HuH-7.5 (cell line): ENCODE data around the gene LYG2.
"Not testable (repeated sequence)": the region's sequence is repeated elsewhere in the genome, so short reads cannot be mapped to it uniquely, and the experiment has no call there.

Experiments
- DNase-seq: peaks from one replicate; pipeline ENCODE4 v3.0.0; 2011; ENCODE audit warnings: low spot score

The LYG2 gene

GRCh38 chr2:99255491-99256318 lies at the start of gene LYG2:
TSS of gene LYG2 (minus strand) at chr2:99255666. CDS start at chr2:99254260, 1,406 bp downstream.
- no peak for DNase-seq

- DNase-seq = not testable (repeated sequence)
These were observed 45.6 kb upstream of the LYG2 start, which contains the start of gene LYG1 for GRCh38 chr2:99301097-99301496. TSS of gene LYG1 (minus strand) at chr2:99301197. CDS start at chr2:99295670, 5,527 bp downstream.

GRCh38 chr2:99299580-99299979 lies 44.1 kb upstream of the LYG2 start:
- DNase-seq = no peak

GRCh38 chr2:99297994-99298393 lies 42.5 kb upstream of the LYG2 start:
- no peak for DNase-seq

DNA sequence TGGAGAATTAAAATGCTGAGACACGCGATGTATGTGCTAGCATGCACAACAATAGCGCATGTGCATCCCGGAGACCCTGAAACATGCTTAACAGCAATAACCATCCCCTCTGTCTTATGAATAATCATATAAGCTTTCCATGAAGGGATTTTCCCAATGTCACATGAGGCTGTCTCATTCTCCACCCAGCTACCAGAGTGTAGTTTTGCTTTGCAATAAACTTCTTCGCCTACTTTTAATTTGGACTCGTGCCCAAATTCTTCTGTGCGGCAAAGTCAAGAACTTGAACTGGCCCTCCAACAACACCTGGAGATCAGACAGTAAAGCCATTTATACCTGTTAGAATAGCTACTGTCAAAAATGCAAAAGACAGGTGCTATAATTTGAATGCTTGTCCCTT lies 30.1 kb upstream of the LYG2 start:
- no peak for DNase-seq

DNA sequence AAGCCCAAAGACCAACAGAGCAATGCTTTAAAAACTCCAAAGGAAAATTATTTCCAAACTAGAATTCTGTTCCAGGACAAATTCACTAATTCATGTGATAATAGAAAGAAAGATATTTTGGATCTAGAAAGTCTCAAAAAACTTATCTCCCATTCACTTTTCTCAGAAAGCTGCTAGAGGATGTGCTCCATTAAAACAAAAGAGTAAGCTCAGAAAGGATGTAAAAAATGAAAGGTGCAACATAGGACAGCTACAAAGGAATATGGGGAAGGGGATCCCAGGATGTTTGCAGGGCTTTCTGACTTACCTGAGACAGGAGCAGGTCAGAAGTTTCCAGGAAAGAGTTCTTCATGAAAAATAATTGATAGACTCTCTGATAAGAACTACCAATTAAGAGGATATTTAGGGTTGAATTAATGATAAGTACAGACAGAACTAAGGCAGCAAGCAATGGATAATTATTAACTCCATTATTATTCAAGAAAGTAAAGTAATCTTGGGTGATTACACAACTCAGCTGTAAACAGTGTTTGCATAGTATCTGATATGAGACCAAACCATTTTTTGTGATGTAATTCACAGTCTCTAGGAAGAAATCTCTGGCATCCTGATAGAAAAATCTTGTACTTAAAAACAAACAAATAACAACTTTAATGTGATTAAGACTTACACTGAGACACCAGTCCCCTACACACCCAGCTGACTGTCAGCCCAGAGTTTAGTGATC lies 24.7 kb upstream of the LYG2 start:
- no peak for DNase-seq

GRCh38 chr2:99278793-99279291 lies 23.4 kb upstream of the LYG2 start:
- no peak for DNase-seq

- not testable (repeated sequence) for DNase-seq
These were observed 22.8 kb upstream of the LYG2 start for GRCh38 chr2:99278195-99278765.

- no peak for DNase-seq
These were observed 20.4 kb upstream of the LYG2 start for GRCh38 chr2:99275882-99276281.

DNA sequence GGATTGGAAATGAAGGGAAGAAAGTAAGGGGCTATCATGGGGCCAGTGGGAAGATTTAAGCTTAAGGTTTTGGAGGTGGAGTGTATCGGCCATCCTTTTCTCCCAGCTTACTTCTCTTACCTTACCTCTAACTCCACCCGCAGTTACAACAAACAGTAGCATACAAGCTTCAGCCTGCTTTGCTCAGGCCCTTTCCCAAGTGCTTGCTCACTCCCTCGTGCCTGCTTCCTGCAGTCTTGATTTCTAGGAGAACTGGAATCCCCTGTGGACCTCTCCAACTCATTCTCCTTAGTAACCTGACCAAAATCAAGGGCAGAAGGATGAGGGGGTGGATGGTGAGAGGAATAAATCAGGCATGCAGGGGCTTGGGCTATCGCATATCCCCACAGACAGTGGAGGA lies 5.8 kb upstream of the LYG2 start:
- DNase-seq = no peak

DNA sequence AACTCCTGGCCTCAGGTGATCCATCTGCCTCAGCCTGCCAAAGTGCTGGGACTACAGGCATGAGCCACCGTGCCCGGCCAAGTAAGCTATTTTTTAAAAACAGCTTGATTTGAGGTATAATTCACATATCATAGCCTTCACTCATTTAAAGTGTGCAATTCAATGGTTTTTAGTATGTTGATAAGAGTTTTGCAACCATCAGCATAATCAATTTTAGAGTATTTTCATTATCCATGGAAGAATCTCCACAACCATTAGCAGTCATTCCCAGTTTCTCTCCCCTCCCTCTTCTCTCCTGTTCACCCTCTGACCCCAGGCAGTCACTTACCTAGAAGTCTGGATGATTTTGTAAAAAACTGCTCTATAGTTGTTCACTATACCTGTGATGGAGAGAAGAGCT lies 4.7 kb upstream of the LYG2 start:
- DNase-seq = no peak

- no peak for DNase-seq
These were observed 4.0 kb upstream of the LYG2 start for GRCh38 chr2:99259465-99259864.

GRCh38 chr2:99256677-99257076 lies 1.2 kb upstream of the LYG2 start:
- DNase-seq = no peak

GRCh38 chr2:99249951-99250350 lies 5.5 kb downstream of the LYG2 start:
- DNase-seq = no peak

- DNase-seq = no peak
These were observed 13.3 kb downstream of the LYG2 start for GRCh38 chr2:99242151-99242550.

GRCh38 chr2:99240431-99240830 lies 15.0 kb downstream of the LYG2 start:
- no peak for DNase-seq

DNA sequence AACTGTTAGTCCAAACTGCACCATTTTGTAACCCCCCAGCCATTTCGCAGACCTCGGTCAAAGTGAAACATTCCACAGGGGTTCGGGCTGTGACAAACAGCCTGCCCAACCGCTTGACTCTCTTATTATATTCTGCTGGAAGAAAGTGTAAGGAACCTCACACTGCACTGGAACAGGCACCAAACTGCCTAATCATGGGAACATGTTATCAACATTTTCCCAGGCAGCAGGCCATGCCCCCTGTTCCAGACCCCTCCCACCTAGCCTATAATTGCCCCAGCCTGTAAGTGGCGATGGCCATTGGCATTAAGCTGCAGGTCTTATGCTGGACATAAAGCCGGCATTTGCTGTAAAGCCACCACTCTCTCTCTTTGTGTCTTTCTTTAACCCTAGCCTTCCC lies 16.9 kb downstream of the LYG2 start:
- DNase-seq = no peak

DNA sequence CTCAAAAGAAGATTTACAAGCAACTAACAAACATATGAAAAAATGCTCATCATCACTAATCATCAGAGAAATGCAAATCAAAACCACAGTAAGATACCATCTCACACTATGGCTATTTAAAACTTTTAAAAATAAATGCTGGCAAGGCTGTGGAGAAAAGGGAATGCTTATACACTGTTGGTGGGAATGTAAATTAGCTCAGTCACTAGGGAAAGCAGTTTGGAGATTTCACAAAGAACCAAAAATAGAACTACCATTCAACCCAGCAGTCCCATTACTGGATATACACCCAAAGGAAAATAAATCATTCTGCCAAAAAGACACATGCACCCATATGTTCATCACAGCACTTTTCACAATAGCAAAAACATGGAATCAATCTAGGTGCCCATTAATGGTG lies 22.3 kb downstream of the LYG2 start:
- DNase-seq = not testable (repeated sequence)

DNA sequence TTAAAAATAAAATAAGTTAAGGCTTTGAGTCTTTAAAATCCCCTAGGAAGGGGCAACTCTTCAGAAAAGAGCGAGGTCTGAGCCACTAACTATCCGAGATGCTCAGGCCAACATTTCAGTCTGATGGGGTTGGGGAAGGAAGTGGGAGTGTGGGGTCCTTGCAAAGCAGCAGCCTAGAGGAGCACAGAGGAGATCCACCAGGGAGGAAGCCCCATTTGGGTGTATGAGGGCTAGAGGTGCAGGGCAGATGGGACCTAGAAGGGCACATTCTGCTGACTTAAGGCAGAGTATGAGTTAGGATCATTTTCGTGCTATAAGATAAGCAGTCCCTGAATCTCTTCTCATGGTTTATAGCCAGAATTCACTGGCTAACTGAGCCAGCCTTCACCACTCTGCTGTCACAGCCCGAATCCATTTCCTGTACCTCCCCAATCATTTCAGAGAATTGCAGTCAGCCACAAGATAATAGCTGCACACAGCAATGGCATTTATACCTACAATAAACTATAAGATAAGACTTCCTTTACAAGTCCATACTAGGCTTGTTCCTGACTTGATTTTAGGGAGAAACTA lies 37.5 kb downstream of the LYG2 start:
- no peak for DNase-seq

DNA sequence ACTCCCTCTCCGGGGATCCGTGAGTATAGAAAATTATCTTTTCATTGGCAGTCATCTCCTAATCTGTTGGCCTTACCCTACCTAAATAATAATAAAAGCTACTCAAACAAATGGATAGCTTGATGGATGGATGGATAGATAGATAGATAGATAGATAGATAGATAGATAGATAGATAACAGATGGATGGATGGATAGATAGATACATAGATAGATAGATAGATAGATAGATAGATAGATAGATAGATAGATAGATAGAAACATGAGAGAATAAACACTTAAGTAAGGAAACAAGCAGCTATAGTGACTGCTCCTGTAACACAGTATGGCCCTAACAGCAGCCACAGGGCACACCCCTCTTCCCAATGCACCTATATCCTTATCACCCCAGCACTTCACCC lies 39.4 kb downstream of the LYG2 start:
- no peak for DNase-seq

GRCh38 chr2:99205491-99205890 lies 50.0 kb downstream of the LYG2 start:
- no peak for DNase-seq

DNA sequence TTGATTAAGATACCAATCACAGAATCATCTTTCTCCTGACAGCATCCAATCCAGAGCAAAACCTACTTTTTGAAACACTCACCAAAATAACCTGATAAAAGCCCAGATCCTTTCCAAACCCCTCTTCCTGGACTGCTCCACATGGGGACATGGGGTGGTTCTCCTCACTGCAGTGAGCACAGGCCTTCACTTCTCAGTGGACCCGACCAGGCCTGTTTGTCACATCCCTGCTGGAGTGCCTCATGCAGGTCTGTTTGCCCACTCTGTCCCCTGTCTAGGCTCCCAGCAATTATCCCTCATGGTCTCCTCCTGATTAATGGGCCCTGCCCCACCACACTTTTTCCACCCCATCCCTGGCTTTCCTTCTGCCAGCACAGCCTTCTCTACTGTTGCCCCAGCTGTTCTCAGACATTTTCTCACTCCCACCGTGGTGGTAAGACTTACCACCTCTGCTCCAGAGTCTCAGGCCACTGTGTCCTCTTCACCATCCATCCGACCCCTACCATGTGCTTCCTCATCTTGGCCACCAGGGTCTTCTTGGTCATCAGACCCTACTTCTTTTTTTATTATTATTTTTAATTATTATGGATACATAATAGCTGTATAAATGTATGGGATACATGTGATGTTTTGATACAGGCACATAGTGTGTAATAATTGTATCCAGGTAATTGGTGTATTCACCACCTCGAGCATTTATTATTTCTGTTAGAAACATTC lies 53.3 kb downstream of the LYG2 start:
- no peak for DNase-seq
